HL-60/S4 treated with phorbol 12-myristate 13-acetate at 8.2 ng/mL for 4 days and 3 days (cell line): Measurements from ENCODE around the gene TBC1D23.
"Not testable (repeated sequence)": the region's sequence is repeated elsewhere in the genome, so short reads cannot be mapped to it uniquely, and the experiment has no call there.

Experiments
- in situ Hi-C: fragments of 300-500 bp; cut with MboI; formaldehyde crosslinking; loops from 2 replicates; pipeline ENCODE4 v1.15.0; 2022; ENCODE audit warnings: low sequenced_read_pairs

TBC1D23 gene

DNA sequence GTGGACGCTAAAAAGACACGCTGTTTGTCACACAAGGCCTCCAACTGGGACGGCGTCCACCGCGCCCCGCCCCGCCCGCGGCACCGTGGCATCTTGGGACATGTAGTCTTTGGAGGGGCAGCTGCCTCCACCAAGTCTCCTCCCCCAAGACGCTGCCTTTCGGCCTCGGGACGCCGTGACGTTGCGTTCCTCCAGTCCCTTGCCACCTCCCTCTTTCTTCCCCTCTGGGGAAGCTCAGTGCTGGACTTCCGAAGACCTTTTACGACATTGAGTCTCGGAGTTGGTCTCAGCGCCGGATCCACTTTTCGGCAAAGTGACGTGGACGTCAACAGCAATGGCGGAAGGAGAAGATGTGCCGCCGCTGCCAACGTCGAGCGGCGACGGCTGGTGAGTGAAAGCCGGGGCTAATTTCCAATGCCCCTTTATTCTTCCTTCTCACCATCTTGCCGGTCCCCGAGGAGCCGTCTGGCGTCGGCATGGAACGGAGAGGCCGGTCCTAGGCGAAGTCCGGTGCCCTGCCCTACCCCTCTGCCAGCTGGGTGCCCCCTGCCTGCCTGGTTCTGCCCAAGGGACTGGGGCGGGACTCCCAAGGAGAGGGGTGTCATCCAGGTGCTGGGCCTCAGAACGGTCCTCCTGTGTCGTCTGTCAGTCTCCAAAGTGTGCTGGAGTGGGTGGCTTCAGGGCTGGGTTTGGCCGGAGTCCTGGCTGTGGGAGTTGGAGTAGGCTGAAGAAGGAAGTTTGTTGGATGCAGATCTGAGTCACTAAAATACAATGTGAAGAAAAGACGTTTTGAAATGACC is at the start of gene TBC1D23:
Gene TBC1D23 (plus strand): TSS at position 308 of the 800 bp plus-strand sequence. CDS start 27 bp downstream, at position 335.
- in situ Hi-C loops, result no loop called here

DNA sequence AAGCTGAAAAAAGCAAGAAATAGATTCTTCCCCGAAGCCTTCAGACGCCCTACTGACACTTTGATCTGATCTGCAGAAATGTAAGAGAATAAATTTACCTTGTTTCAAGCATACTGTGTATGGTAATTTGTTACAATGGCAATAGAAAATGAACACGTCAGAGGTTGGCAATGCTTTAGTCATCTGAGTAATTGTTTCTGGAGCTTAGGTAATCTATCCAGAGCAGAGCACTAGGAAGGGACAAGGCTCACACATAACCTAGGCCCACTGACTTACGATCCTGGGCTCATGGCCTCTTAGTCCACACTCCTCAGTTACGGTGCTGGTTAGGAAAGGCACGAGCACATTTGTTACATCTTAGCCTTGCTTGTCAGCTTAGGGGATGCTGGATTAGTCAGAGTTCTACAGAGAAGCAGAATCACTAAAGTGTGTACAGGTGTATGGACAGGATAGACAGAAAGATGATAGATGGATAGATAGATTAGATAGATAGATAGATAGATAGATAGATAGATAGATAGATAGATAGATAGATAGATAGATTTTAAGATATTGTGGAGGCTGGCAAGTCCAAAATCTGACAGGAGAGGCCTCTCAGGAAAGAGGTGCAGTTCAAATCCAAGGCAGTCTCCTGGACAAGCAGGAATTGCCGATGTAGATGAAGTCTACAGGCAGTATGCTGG is 46.8 kb upstream of the TBC1D23 start:
- in situ Hi-C loops, result no loop called here

DNA sequence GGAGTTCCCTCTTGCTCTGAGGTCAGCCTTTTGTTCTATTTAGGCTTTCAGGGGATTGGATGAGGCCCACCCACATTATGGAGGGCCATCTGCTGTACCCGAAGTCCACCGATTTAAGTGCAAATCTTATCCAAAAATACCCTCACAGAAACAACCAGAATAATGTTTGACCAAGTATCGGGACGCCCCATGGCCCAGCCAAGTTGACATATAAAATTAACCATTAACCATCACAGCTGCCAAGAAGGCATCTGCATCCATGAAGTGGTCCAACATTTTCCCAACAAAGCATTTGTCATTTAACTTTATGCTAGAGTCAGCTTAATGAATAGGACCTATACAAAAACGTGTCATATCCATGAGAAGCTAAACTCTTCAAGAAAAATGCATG is 46.2 kb upstream of the TBC1D23 start:
- in situ Hi-C loops, result no loop called here

DNA sequence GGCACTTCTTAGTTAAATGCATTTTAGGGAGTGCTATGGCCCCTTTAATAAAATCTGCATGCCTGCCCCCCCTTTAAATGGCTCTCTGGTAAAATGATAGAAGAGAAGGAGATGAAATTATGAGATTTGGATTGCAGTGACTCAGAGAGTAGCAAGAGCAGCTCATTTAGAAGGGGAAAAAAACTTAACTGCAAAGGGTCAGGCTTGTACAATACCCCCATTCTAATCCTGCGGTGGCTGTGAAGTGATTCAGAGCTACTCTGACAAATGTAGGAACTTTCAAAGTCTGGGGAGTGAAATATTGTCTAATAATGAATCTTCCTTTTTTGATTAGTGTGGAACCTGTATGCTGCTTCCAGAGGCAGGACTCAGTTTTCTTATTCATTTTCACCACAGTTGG is 44.1 kb upstream of the TBC1D23 start:
- in situ Hi-C loops, result no loop called here

DNA sequence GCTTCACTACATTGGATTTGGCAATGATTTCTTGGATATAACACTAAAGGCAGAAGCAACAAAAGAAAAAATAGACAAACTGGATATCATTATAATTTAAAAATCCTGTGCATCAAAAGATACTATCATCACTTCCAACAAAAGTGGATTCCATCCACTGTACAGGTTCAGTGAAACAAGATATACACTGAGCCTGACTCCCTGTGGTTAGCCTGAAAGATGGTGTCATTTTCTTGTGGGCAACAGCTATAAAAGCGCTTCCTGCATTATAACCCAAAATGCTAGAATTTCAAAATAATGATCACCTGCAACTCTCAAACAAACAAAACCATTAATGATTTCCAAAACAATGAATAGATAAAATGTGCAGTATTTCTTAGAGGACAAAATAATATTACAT is 39.6 kb upstream of the TBC1D23 start:
- in situ Hi-C loops, result no loop called here

DNA sequence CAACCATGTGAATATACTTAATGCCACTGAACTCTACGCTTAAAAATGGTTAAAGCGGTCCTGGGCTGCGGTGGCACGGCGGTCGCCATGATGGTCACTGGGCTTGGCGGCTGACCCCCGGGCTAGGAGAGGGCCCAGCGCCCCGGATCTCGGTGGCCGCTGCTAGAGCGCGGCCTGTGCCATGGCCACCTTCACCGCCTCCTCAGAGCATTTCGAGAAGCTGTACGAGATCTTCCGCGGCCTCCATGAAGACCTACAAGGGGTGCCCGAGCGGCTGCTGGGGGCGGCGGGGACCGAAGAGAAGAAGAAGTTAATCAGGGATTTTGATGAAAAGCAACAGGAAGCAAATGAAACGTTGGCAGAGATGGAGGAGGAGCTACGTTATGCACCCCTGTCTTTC is 35.6 kb upstream of the TBC1D23 start:
- in situ Hi-C loops, result no loop called here

DNA sequence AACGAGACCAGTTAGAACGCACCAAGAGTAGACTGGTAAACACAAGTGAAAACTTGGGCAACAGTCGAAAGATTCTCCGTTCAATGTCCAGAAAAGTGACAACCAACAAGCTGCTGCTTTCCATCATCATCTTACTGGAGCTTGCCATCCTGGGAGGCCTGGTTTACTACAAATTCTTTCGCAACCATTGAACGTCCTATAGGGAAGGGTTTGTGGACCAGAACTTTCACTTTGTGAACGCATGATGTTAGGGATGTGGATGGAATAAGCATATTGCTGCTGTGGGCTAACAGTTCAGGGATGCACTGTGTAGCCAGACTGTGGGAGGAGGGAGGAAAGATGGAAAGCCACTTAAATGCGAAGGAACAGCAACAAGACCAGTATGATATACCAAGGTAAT is 34.9 kb upstream of the TBC1D23 start:
- in situ Hi-C loops, result no loop called here

DNA sequence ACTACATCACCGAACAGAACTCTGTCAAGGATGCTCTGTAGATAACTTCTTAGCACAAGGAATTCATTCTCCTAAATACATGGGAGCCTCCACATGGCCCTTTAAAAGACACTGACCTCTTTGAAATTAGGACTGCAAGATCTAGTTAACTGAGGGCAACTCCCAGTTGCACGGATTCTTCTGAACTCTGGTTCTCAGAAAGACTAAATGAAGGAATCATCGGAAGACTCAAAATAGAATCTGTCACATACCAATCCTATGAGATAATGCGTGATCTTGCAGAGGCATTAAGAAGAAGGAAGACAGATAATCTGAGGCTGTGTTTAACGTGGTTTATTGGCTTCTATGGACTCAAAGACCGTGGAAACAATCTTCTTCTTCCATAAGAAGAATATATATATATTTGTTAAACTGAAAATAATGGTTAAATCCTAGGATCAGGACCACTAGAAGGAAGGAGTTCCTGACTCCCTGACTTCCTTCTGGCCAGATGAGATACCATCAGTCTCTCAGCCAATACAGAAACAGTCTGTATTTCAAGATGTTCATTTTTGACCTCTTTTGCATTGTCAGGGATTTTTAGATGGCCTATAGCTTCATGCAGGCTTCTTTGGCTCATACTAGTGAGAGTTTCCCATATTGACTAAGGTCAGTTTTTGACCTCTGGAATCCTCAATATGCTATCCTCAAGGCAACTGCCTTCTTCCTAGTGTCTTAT is 33.9 kb upstream of the TBC1D23 start:
- in situ Hi-C loops, result no loop called here

DNA sequence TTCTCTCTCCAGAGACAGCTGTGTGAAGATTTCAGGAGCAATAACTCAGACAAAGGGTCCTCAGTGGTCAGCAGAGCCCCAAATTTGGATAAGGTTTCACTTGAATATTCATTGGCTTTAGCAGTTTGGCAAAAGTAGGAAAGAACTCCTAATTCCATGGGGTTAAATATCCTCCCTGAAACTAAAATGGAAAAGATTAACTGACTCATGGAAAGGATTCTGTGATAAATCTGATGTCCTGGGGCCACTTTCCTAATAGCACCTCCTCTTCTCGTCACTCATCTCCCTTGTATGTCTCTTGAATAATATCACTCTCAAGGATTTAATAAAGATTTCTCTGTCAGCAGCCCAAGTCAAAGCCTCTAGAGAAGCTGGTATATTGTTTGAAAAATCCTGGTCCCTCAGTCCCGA is 33.3 kb upstream of the TBC1D23 start:
- in situ Hi-C loops, result no loop called here

DNA sequence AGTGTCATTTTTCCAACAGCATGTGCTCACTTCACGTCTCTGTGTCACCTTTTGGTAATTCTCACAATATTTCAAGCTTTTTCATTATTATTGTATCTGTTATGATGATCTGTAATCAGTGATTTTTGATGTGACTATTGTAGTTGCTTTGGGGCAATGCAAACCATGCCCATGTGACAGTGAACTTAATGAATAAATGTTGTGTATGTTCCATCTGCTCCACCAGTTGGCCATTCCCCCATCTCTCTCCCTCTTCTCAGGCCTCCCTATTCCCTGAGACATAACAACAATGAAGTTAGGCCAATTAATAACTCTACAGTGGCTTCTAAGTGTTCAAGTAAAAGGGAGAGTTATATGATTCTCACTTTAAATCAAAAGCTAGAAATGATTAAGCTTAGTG is 32.5 kb upstream of the TBC1D23 start:
- in situ Hi-C loops, result no loop called here

DNA sequence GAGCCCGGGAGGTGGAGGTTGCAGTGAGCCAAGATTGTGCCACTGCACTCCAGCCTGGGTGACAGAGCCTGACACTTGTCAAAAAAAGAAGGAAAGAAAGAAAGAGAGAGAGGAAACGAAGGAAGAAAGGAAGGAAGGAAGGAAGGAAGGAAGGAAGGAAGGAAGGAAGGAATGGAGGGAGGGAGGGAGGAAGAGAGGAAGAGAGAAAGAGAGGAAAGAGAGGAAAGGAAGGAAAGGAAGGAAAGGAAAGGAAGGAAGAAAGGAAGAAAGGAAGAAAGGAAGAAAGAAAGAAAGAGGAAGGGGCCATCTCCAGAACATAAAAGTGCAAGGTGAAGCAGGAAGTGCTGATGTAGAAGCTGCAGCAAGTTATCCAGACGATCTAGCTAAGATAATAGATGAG is 31.6 kb upstream of the TBC1D23 start:
- in situ Hi-C loops, result not testable (repeated sequence)

DNA sequence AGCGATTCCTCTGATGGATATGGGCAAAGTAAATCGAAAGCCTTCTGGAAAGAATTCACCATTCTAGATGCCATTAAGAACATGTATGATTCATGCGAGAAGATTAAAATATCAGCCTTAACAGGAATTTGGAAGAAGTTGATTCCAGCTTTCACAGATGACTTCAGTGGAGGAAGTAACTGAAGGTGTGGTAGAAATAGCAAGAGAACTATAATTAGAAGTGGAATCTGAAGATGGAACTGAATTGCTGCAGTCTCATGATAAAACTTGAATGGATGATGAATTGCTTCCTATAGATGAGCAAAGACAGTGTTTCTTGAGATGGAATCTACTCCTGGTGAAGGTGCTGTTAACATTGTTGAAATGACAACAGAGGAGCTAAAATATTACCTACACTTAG is 30.1 kb upstream of the TBC1D23 start:
- in situ Hi-C loops, result no loop called here

DNA sequence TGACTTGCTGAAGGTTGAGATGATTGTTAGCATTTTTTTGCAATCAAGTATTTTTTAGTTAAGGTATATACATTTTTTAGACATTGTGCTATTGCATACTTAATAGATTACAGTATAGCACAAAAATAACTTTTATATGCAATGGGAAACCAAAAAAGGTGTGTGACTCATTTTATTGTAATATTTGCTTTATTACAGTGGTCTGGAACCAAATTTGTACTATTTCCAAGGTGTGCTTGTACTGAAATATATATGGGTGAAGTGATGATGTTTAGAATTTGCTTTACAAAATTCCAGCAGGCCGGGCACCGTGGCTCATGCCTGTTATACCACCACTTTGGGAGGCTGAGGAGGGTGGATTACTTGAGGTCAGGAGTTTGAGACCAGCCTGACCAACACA is 29.1 kb upstream of the TBC1D23 start:
- in situ Hi-C loops, result no loop called here

DNA sequence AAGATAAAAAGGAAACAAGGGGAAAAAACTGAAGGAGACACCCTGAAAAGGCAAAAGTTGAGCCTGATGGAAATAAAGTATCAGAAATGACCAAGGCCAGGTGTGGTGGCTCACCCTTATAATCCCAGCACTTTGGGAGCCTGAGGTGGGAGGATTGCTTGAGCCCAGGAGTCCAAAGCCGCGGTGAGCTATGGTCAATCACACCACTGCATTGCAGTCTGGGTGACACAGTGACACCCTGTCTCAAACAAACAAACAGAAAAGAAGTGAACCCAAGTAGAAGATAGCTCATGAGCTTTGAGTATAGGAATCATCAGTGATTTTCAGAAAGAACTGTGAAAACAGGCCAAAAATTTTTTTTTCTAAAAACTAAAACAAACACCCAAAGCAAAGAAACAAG is 26.4 kb upstream of the TBC1D23 start:
- in situ Hi-C loops, result no loop called here

DNA sequence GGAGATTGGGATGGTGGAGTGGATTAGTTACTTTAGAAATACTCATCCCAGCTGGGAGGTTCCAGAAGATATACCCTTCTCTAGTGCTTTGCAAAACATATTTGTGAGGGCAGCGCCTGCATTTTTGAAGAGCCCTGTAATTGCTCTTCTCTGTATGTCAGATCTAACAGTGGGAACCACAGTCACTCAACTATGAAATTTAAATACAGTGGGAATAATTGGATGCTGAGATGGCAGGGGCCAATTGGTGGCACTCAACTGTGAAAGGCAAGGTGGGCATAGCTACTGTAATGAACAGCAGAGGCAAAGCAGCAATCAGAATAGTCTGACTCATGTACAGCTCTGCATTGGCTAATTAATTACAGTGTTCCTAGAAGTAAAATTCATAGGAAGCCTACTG is 22.2 kb upstream of the TBC1D23 start:
- in situ Hi-C loops, result no loop called here

DNA sequence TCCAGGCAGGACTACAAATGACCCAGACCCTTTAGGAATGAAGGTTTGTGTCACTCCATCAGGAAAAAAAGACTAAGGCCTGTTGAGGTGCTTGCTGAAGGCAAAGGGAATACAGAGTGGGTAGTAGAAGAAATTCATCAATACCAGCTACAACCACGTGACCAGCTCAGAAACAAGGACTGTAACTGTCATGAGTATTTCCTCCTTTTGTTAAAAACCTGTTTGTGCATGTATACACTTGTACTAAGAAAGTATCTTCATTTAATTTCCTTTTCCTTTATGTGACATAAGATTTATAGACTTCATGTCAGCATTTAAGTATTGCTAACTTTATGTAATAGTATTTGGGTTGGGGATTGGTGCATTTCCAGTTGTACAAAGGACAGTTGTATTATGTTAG is 18.3 kb upstream of the TBC1D23 start:
- in situ Hi-C loops, result not testable (repeated sequence)

DNA sequence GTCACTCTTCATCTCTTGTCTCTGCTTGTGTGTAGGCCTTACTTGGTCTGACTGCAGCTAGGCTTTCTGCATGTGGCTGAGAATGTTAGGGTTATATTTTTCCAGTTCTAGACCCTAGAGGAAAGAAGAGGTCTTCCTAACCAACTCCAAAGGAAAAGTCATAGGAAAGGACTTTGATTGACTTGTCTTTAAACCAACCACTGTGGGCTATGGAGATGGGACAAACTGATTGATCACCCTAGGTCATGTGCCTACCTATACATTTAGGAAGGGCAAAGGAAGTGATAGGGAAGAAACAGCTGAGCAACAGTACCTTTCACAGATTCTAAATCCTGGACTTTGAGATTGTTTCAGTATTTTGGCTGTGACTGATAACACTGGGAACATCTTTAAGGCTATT is 16.5 kb upstream of the TBC1D23 start:
- in situ Hi-C loops, result no loop called here

DNA sequence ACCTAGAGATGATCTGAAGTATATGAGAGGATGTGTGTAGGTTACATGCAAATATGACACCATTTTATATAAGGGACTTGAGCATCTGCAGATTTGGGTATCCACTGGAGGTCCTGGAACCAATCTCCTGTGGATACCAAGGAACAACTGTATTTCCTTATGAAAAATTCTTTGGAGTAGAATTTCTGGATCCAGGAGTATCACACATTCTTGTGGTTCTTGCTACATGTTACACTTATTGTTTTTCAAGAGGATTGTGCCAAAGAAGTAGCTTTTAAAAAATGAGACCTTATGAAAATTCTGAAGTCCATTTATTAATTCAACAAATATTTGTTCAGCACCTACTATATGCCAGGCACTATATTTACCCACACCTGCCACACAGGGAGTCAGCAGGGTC is 15.7 kb upstream of the TBC1D23 start:
- in situ Hi-C loops, result no loop called here

DNA sequence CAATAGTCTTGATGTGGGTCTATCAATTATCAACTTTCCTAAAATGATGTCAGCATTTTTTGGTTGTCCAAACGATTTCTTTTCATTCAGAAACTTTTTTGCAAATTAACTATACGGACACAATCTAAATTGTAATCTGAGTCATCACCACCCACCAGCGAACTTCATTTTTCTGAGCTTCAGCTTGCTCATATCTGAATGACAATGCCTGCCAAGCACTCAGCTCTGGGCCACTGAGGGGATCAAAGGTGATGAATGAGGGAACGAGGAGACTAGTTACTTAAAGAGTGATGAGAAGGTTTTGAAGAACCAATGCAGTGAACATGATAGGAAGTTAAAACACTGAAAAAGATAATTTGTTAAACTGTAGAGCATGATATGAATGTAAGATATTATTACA is 14.9 kb upstream of the TBC1D23 start:
- in situ Hi-C loops, result no loop called here

DNA sequence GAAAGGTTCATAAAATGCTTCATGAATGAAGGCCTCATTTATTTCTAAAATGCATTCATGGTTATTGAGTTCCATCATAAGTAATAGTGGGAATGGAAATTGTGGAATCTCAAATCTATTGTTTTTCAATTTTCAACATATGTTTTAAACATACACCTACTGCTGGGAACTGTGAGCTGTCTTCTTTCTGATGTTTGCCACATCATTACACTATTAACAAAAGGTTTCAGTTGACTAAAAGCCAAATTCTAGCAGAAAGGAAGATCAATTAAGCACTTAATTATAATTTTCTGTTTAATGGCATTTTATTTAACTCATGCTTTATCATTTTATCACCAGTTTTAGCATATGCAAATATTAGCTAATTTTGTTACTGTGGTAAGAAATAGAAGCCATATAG is 13.8 kb upstream of the TBC1D23 start:
- in situ Hi-C loops, result no loop called here

DNA sequence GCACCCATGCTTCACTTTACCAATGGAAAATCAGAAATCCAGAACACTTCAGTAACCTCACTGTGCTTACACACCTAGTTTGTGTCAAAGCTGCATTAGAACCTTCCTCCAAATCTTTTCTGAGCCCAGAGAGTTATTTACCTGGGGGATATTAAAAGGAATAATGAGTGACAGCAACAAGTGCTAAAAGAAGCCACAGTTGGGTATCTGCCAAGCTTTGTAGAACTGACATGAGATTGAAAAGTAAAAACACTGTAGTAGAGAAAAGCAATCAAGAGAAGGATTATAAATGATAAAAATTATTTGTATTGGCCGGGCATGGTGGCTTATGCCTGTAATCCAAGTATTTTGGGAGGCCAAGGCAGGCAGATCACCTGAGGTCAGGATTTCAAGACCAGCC is 8.8 kb upstream of the TBC1D23 start:
- in situ Hi-C loops, result loop anchor here (10.0 kb wide), 1 partner anchor 407 kb away; no protein-coding TSS in a partner anchor
